Measurements from ENCODE around the gene HMHB1. TPM values are rescaled to one million over a fixed set of nuclear protein-coding genes. Genes with fewer than 3 reads are reported as not detected.

The HMHB1 gene
- not detected for total RNA-seq

GRCh38 chr5:143812085-143812705 is at the start of gene HMHB1:
Gene HMHB1 (plus strand): TSS chr5:143812161.
- H3K27me3 ChIP-seq = no peaks in the 10 kb centered on the region

GRCh38 chr5:143762636-143763220 is 49.2 kb upstream of the HMHB1 start:
- TF ChIP-seq, protein P1, sequence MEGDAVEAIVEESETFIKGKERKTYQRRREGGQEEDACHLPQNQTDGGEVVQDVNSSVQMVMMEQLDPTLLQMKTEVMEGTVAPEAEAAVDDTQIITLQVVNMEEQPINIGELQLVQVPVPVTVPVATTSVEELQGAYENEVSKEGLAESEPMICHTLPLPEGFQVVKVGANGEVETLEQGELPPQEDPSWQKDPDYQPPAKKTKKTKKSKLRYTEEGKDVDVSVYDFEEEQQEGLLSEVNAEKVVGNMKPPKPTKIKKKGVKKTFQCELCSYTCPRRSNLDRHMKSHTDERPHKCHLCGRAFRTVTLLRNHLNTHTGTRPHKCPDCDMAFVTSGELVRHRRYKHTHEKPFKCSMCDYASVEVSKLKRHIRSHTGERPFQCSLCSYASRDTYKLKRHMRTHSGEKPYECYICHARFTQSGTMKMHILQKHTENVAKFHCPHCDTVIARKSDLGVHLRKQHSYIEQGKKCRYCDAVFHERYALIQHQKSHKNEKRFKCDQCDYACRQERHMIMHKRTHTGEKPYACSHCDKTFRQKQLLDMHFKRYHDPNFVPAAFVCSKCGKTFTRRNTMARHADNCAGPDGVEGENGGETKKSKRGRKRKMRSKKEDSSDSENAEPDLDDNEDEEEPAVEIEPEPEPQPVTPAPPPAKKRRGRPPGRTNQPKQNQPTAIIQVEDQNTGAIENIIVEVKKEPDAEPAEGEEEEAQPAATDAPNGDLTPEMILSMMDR (IDR thresholded peaks at IDR 0.05) = no peak
- no peak for TF ChIP-seq POLR2A (IDR thresholded peaks at IDR 0.05)
- H3K9me3 ChIP-seq = no peaks in the 10 kb centered on the region

More at GRCh38 chr5:143812085-143812705, at the start of gene HMHB1:
- no peaks in the 10 kb centered on the region for H3K9me3 ChIP-seq
- no peak for DNase-seq
- no peak within 1 kb of the TSS for H3K4me3 ChIP-seq
- H3K27ac ChIP-seq = no peak within 1 kb of the TSS
- H3K36me3 ChIP-seq = no peaks in the 10 kb centered on the region
- TF ChIP-seq POLR2A (IDR thresholded peaks at IDR 0.05) = no peak
- TF ChIP-seq, protein P1 (IDR thresholded peaks at IDR 0.05) = no peak
- no peaks in the 10 kb centered on the region for H3K4me1 ChIP-seq

GRCh38 chr5:143767162-143767561 is 44.8 kb upstream of the HMHB1 start:
- no peak overlapping the region for H3K4me3 ChIP-seq
- no peaks in the 10 kb centered on the region for H3K4me1 ChIP-seq
- TF ChIP-seq, protein P1 (IDR thresholded peaks at IDR 0.05) = no peak
- TF ChIP-seq POLR2A (IDR thresholded peaks at IDR 0.05) = no peak
- H3K9me3 ChIP-seq = no peaks in the 10 kb centered on the region
- no peaks in the 10 kb centered on the region for H3K27me3 ChIP-seq
- no peaks in the 10 kb centered on the region for H3K36me3 ChIP-seq
- H3K27ac ChIP-seq = no peak overlapping the region
- no peak for DNase-seq

More at GRCh38 chr5:143762636-143763220, 49.2 kb upstream of the HMHB1 start:
- no peak overlapping the region for H3K27ac ChIP-seq
- no peaks in the 10 kb centered on the region for H3K4me1 ChIP-seq
- H3K4me3 ChIP-seq = no peak overlapping the region
- no peaks in the 10 kb centered on the region for H3K27me3 ChIP-seq
- DNase-seq = no peak
- H3K36me3 ChIP-seq = no peaks in the 10 kb centered on the region

GRCh38 chr5:143769026-143769786 is 42.8 kb upstream of the HMHB1 start:
- H3K27ac ChIP-seq = no peak overlapping the region
- H3K27me3 ChIP-seq = no peaks in the 10 kb centered on the region
- TF ChIP-seq, protein P1 (IDR thresholded peaks at IDR 0.05) = no peak
- TF ChIP-seq POLR2A (IDR thresholded peaks at IDR 0.05) = no peak
- H3K36me3 ChIP-seq = no peaks in the 10 kb centered on the region
- H3K9me3 ChIP-seq = no peaks in the 10 kb centered on the region
- H3K4me3 ChIP-seq = no peak overlapping the region
- no peak for DNase-seq
- H3K4me1 ChIP-seq = no peaks in the 10 kb centered on the region

- Histone ChIP-seq H3K4me3 (no peak overlapping the region), H3K4me1 (no peaks in the 10 kb centered on the region), H3K27me3 (no peaks in the 10 kb centered on the region), H3K36me3 (no peaks in the 10 kb centered on the region), H3K27ac (no peak overlapping the region), H3K9me3 (no peaks in the 10 kb centered on the region)
- TF ChIP-seq, protein P1 (IDR thresholded peaks at IDR 0.05) = no peak
- no peak for TF ChIP-seq POLR2A (IDR thresholded peaks at IDR 0.05)
- DNase-seq = no peak
Observed at GRCh38 chr5:143770450-143770849, 41.5 kb upstream of the HMHB1 start.

Data from Peyer's patch (tissue), 4 donors.